ENCODE measurements around the gene EYS. TPM values are rescaled to one million over a fixed set of nuclear protein-coding genes. Genes with fewer than 3 reads are reported as not detected.

Gene EYS
- total RNA-seq, 2 donors from 2014 or later, result not detected

GRCh38 chr6:64145658-64146057 is 1561.4 kb downstream of the EYS start:
- ATAC-seq (ENCODE audit: insufficient number of reproducible peaks, low FRiP score, low read depth) (no peak), DNase-seq (ENCODE audit: low spot score) (no peak)
- Histone ChIP-seq H3K4me3 (no peak overlapping the region), H3K9me3 (no peaks in the 10 kb centered on the region), H3K36me3 (no peaks in the 10 kb centered on the region), H3K27ac (no peak overlapping the region), H3K4me1 (ENCODE audit: control insufficient read depth in 1 of 2, low read depth in 2 of 2) (no peaks in the 10 kb centered on the region), H3K27me3 (replicated peaks; ENCODE audit: insufficient read depth) (no peaks in the 10 kb centered on the region)
- no peak for TF ChIP-seq CTCF (IDR thresholded peaks at IDR 0.05)

GRCh38 chr6:64143101-64143500 is 1563.9 kb downstream of the EYS start:
- DNase-seq (ENCODE audit: low spot score) (no peak), ATAC-seq (ENCODE audit: insufficient number of reproducible peaks, low FRiP score, low read depth) (no peak)
- Histone ChIP-seq H3K36me3 (no peaks in the 10 kb centered on the region), H3K27ac (no peak overlapping the region), H3K9me3 (no peaks in the 10 kb centered on the region), H3K4me3 (no peak overlapping the region), H3K27me3 (replicated peaks; ENCODE audit: insufficient read depth) (no peaks in the 10 kb centered on the region), H3K4me1 (ENCODE audit: control insufficient read depth in 1 of 2, low read depth in 2 of 2) (no peaks in the 10 kb centered on the region)
- TF ChIP-seq CTCF (IDR thresholded peaks at IDR 0.05), result no peak

- ATAC-seq (ENCODE audit: insufficient number of reproducible peaks, low FRiP score, low read depth) (no peak), DNase-seq (ENCODE audit: low spot score) (no peak)
- H3K27ac ChIP-seq, result no peak overlapping the region
- H3K27me3 ChIP-seq (replicated peaks; ENCODE audit: insufficient read depth), result no peaks in the 10 kb centered on the region
- no peak overlapping the region for H3K4me3 ChIP-seq
- H3K9me3 ChIP-seq, result no peaks in the 10 kb centered on the region
- H3K4me1 ChIP-seq (ENCODE audit: control insufficient read depth in 1 of 2, low read depth in 2 of 2), result no peaks in the 10 kb centered on the region
- H3K36me3 ChIP-seq, result no peaks in the 10 kb centered on the region
- TF ChIP-seq CTCF (IDR thresholded peaks at IDR 0.05), result no peak
Measured at GRCh38 chr6:64141680-64142079, 1565.3 kb downstream of the EYS start.

GRCh38 chr6:64128301-64129024 is 1578.6 kb downstream of the EYS start:
- no peak overlapping the region for H3K27ac ChIP-seq

More at GRCh38 chr6:64128301-64129024, 1578.6 kb downstream of the EYS start:
- no peaks in the 10 kb centered on the region for H3K4me1 ChIP-seq (ENCODE audit: control insufficient read depth in 1 of 2, low read depth in 2 of 2)
- no peaks in the 10 kb centered on the region for H3K27me3 ChIP-seq (replicated peaks; ENCODE audit: insufficient read depth)
- H3K9me3 ChIP-seq, result no peaks in the 10 kb centered on the region
- ATAC-seq (ENCODE audit: insufficient number of reproducible peaks, low FRiP score, low read depth), result no peak
- DNase-seq (ENCODE audit: low spot score), result no peak
- TF ChIP-seq CTCF (IDR thresholded peaks at IDR 0.05), result no peak
- no peak overlapping the region for H3K4me3 ChIP-seq
- no peaks in the 10 kb centered on the region for H3K36me3 ChIP-seq

Data from thoracic aorta (tissue), 2 donors.